Measurements from ENCODE around the gene PTTG2. TPM values are rescaled to one million over a fixed set of nuclear protein-coding genes. Genes with fewer than 3 reads are reported as not detected.

Gene PTTG2
- polyA plus RNA-seq, 1 donor from 2014 or later = not detected

- Histone ChIP-seq H3K4me2 (ENCODE audit: low read length) (no peak overlapping the region), H3K36me3 (ENCODE audit: insufficient read depth, low read length) (no peaks in the 10 kb centered on the region), H4K20me1 (ENCODE audit: insufficient read depth) (no peaks in the 10 kb centered on the region), H3K9ac (ENCODE audit: low read length) (peak overlapping the region; percentile 66), H3K9me3 (ENCODE audit: low read length) (no peaks in the 10 kb centered on the region), H3F3A (ENCODE audit: insufficient read depth, low read length, poor library complexity, severe bottlenecking) (no peaks in the 10 kb centered on the region), H3K27ac (ENCODE audit: low read length) (no peak overlapping the region), H3K9me2 (ENCODE audit: insufficient read depth, low read length) (no peaks in the 10 kb centered on the region), H3K4me3 (ENCODE audit: low read length) (peak overlapping the region; percentile 82), H3K27me3 (ENCODE audit: insufficient read depth, low read depth, low read length) (no peaks in the 10 kb centered on the region), H2AFZ (ENCODE audit: low read depth, low read length) (no peak overlapping the region), H3K79me2 (replicated peaks; ENCODE audit: insufficient read depth, low read length) (peaks cover 2% of the 10 kb centered on the region)
- no peak for TF ChIP-seq CTCF (IDR thresholded peaks at IDR 0.05; ENCODE audit: poor library complexity, severe bottlenecking)
- no peak for TF ChIP-seq POLR2AphosphoS5 (IDR thresholded peaks at IDR 0.05)
- TF ChIP-seq EP300 (conservative IDR thresholded peaks at IDR 0.05; ENCODE audit: poor library complexity, severe bottlenecking) = no peak
- no peak for TF ChIP-seq TAF1 (IDR thresholded peaks at IDR 0.05; ENCODE audit: low read depth)
- TF ChIP-seq SMC3 (conservative IDR thresholded peaks at IDR 0.05; ENCODE audit: poor library complexity) = no peak
- no peak for TF ChIP-seq EZH2 (IDR thresholded peaks at IDR 0.05; ENCODE audit: borderline replicate concordance, insufficient read depth, low read length, poor library complexity, severe bottlenecking)
- no peak for TF ChIP-seq REST (IDR thresholded peaks at IDR 0.05; ENCODE audit: borderline replicate concordance)
- TF ChIP-seq MXI1 (conservative IDR thresholded peaks at IDR 0.05; ENCODE audit: poor library complexity, severe bottlenecking) = no peak
- TF ChIP-seq RAD21 (conservative IDR thresholded peaks at IDR 0.05) = no peak
Measured at GRCh38 chr4:37976991-37977470, 16.8 kb downstream of the PTTG2 start.

GRCh38 chr4:37977471-37978247 is 17.5 kb downstream of the PTTG2 start:
- Histone ChIP-seq H4K20me1 (ENCODE audit: insufficient read depth) (no peaks in the 10 kb centered on the region), H3K36me3 (ENCODE audit: insufficient read depth, low read length) (no peaks in the 10 kb centered on the region), H3K9me2 (ENCODE audit: insufficient read depth, low read length) (no peaks in the 10 kb centered on the region), H2AFZ (ENCODE audit: low read depth, low read length) (peak overlapping the region; percentile 14), H3K9ac (ENCODE audit: low read length) (peak overlapping the region; percentile 66), H3K9me3 (ENCODE audit: low read length) (no peaks in the 10 kb centered on the region), H3K27me3 (ENCODE audit: insufficient read depth, low read depth, low read length) (no peaks in the 10 kb centered on the region), H3K4me3 (ENCODE audit: low read length) (peak overlapping the region; percentile 82), H3F3A (ENCODE audit: insufficient read depth, low read length, poor library complexity, severe bottlenecking) (no peaks in the 10 kb centered on the region), H3K4me2 (ENCODE audit: low read length) (peak overlapping the region; percentile 61), H3K27ac (ENCODE audit: low read length) (no peak overlapping the region), H3K79me2 (replicated peaks; ENCODE audit: insufficient read depth, low read length) (peaks cover 2% of the 10 kb centered on the region)
- peak; percentile 51 for TF ChIP-seq MXI1 (conservative IDR thresholded peaks at IDR 0.05; ENCODE audit: poor library complexity, severe bottlenecking)
- no peak for TF ChIP-seq EP300 (conservative IDR thresholded peaks at IDR 0.05; ENCODE audit: poor library complexity, severe bottlenecking)
- no peak for TF ChIP-seq POLR2AphosphoS5 (IDR thresholded peaks at IDR 0.05)
- TF ChIP-seq SMC3 (conservative IDR thresholded peaks at IDR 0.05; ENCODE audit: poor library complexity) = peak; percentile 71
- TF ChIP-seq TAF1 (IDR thresholded peaks at IDR 0.05; ENCODE audit: low read depth) = no peak
- peak; percentile 75 for TF ChIP-seq CTCF (IDR thresholded peaks at IDR 0.05; ENCODE audit: poor library complexity, severe bottlenecking)
- TF ChIP-seq REST (IDR thresholded peaks at IDR 0.05; ENCODE audit: borderline replicate concordance) = no peak
- no peak for TF ChIP-seq EZH2 (IDR thresholded peaks at IDR 0.05; ENCODE audit: borderline replicate concordance, insufficient read depth, low read length, poor library complexity, severe bottlenecking)
- TF ChIP-seq RAD21 (conservative IDR thresholded peaks at IDR 0.05) = peak; percentile 69

Measured in neural cell (in vitro differentiated cells).